ENCODE results near the gene TRIM54.

The TRIM54 gene, protein sequence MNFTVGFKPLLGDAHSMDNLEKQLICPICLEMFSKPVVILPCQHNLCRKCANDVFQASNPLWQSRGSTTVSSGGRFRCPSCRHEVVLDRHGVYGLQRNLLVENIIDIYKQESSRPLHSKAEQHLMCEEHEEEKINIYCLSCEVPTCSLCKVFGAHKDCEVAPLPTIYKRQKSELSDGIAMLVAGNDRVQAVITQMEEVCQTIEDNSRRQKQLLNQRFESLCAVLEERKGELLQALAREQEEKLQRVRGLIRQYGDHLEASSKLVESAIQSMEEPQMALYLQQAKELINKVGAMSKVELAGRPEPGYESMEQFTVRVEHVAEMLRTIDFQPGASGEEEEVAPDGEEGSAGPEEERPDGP

DNA sequence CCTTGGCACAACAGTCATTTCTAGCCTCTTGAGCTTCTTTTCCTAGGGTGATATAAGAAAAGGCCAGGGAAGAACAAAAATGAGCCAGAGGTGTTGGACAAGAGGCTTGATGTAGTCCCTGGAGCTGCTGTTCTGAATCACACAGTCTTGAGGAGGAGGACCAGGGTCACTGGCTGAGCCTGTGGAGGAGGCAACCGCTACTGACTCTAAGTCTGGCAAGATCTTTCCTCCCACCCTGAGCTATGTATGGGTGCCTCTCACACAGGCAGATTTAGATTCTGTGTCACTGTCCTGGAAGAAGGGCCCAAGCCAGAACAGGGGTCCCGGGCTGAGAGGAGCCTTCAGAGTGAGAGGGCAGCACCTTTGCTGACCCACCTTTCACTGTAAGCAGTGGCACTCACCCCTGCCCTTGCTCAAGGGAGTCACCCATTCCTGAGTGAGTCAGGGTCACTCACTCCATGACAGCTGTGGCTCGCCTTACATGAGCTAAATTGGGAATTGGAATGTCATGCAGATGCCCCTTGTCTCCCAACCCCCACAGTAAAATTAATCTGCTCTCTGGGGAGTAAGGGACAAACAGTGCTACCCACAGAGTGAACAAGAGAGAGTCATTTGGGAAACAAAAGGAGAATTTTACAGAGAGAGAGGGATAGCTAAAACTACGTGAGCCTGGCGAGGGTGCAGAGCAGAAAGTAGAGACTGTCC lies at the start of gene TRIM54:
Gene TRIM54, plus strand, starts transcription at position 575 of the 705 bp plus-strand sequence. CDS start 303 bp downstream, outside the sequence.
- no peak for DNase-seq

DNA sequence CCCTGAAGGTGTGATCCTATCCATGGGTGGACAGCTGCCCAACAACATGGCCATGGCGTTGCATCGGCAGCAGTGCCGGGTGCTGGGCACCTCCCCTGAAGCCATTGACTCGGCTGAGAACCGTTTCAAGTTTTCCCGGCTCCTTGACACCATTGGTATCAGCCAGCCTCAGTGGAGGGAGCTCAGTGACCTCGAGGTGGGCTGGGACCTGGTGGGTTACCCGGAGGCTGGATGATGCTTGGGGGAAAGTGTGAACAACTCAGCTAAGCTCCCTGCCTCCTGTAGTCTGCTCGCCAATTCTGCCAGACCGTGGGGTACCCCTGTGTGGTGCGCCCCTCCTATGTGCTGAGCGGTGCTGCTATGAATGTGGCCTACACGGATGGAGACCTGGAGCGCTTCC lies 48.9 kb upstream of the TRIM54 start:
- no peak for DNase-seq

DNA sequence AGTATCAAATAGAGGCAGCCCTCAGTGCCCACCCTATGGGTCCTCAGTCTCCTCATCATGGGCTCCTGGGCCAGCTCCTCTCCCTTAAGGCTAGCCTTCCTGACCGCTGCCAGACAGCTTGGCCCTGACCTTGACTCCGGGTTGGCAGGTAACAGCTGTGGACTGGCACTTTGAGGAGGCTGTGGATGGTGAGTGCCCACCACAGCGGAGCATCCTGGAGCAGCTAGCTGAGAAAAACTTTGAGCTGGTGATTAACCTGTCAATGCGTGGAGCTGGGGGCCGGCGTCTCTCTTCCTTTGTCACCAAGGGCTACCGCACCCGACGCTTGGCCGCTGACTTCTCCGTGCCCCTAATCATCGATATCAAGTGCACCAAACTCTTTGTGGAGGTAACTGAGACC lies 46.1 kb upstream of the TRIM54 start:
- no peak for DNase-seq

DNA sequence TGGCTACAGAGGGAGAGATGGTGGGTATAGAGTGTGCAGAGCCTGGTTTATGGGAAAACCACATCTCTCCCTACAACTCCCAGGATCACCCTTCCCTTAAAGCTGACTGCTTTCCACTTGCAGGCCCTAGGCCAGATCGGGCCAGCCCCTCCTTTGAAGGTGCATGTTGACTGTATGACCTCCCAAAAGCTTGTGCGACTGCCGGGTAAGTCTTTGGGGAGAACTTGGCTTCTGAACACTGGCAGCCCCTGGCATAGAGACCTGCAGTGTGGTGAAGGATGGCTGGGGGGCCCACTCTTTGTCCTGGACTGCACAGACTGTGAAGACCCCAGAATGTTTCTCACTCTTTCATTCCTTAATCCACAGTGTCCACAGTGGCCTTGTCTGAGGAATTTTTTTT lies 45.6 kb upstream of the TRIM54 start:
- DNase-seq, result no peak

DNA sequence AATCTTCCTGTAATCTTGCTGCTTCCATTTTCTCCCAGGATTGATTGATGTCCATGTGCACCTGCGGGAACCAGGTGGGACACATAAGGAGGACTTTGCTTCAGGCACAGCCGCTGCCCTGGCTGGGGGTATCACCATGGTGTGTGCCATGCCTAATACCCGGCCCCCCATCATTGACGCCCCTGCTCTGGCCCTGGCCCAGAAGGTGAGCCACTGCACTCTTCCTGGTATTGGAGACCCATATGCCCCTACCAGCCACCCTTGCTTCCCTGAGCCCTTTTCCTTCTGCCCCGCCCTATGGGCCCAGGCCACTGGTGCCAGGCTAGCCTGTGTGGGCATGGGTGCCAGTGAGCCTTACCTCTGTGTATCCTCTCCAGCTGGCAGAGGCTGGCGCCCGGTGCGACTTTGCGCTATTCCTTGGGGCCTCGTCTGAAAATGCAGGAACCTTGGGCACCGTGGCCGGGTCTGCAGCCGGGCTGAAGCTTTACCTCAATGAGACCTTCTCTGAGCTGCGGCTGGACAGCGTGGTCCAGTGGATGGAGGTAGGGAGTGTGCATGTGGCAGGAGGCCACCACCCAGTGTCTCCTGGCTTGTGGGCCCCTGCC lies 44.8 kb upstream of the TRIM54 start:
- DNase-seq, result no peak

DNA sequence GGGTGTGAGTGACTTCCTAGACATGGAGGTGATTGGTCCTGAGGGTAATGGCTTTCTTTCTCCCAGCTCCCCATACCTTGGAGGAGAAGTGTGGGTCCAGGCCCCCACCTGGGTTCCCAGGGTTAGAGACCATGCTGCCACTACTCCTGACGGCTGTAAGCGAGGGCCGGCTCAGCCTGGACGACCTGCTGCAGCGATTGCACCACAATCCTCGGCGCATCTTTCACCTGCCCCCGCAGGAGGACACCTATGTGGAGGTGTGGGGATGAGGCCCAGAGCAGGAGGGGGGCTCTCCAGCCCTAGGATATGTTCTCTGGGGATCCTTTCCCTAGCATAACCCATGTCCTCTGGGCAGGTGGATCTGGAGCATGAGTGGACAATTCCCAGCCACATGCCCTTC lies 43.3 kb upstream of the TRIM54 start:
- DNase-seq, result no peak

DNA sequence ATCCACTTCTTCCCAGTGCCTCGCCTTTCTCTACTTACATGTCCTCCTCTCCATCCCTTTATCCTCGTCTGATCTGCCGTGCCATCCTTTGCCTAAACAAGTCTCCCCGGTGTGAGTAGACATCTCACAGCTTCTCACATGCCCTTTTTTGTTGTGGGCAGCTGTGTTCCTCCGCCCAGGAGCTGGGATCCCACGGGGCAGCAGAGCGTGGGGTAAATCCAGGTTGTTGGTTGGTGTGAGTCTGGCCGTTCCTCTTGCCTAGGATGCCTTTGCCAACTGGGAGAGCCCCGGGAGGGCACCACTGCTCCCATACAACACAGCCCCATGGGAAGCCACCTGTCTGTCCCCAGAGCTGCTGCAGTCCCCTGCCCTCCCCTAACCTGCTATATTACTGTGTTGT lies 41.8 kb upstream of the TRIM54 start:
- DNase-seq, result no peak

DNA sequence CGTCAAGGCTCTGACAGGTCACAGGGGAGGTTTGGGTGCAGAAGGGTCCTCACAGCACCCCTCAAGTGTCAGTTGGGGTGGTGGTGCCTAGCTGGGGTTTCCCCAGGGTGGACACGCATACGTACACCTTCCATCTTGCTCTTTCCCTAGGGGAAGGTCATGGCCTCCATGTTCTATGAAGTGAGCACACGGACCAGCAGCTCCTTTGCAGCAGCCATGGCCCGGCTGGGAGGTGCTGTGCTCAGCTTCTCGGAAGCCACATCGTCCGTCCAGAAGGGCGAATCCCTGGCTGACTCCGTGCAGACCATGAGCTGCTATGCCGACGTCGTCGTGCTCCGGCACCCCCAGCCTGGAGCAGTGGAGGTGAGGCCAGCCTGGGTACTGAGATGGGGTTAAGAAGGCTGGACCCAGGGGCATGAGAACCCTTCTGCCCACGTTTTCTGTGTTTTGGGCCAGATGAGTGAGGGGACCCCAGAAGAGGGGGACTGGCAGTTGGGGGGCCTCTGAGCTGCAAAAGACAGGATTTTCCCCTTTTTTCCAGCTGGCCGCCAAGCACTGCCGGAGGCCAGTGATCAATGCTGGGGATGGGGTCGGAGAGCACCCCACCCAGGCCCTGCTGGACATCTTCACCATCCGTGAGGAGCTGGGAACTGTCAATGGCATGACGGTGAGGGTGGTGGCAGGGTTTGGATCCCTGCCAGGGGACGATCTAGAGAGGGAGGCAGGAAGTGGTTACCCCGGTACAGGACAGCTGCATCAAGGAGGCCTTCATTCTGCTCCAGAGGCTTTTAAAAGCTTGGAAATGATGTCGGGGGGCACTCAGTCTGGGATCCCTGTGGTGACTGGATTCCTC lies 40.2 kb upstream of the TRIM54 start:
- no peak for DNase-seq

DNA sequence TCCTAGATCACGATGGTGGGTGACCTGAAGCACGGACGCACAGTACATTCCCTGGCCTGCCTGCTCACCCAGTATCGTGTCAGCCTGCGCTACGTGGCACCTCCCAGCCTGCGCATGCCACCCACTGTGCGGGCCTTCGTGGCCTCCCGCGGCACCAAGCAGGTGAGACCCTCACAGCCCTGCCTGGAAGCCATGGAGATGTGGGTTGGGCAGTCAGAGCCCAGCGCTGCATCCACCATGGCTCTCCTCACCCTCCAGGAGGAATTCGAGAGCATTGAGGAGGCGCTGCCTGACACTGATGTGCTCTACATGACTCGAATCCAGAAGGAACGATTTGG lies 39.6 kb upstream of the TRIM54 start:
- no peak for DNase-seq

DNA sequence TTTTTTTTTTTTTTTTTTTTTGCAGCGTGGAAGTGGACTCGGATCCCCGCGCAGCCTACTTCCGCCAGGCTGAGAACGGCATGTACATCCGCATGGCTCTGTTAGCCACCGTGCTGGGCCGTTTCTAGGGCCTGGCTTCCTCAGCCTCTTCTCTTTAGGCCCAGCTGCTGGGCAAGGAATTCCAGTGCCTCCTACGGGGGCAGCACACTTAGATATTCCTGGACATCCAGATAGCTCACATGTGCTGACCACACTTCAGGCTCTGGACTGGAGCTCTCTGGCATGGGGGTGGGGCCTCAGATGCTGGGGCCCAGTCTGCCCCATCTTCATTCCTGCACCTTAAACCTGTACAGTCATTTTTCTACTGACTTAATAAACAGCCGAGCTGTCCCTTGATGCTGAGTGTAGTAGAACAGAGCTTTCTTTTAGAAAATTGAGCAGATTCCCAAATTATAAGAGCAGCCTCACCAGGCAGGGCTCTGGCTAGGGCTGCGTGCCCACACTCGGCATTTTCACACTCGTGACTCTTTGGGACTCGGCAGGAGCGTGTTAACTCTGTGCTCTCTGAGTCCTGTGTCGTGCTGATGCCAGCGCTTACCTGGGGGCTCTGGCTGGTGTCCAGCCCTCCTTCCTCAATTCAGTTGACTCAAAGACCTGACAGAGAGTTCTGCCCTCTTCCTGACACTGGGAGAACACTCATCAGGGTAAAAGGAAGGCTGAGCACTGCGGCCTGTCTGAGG lies 38.7 kb upstream of the TRIM54 start:
- DNase-seq, result no peak

DNA sequence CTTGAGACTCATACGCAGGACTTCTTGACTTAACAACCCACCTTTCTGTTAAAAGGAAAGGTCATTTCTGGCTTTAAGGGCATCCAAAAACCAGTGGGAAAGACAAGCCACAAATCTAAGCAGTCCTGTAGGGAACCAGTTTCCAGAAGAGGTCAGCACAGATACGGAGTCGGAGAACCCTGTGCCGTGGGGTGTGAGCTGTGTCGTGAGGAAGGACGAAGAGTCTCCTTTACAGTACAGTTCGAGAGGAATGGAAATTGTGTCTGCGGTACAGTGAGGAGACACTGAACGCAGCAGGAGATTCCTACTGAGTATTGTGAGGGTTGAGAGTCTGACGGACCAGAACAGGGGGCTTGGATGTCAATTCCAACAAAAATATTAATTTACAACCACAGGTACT lies 37.1 kb upstream of the TRIM54 start:
- no peak for DNase-seq

DNA sequence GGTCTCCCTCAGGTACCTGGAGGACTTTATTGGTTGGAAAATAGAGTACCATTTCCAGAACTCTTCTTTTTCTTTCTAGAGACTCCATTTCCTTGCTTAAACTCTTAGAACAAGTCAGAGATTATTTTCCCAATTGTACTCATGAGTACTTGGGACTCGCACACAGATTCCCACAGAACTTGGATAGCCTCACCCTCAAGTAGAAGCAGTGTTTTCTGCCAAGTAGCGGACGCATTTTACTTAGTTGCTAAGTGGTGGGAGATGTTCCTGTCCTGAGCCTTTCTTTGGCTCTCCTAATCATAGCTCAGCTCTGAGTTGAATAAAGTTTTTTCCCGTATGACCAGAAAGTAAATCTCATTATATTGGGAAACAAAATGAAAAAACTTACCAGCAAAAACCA lies 36.6 kb upstream of the TRIM54 start:
- DNase-seq, result no peak

DNA sequence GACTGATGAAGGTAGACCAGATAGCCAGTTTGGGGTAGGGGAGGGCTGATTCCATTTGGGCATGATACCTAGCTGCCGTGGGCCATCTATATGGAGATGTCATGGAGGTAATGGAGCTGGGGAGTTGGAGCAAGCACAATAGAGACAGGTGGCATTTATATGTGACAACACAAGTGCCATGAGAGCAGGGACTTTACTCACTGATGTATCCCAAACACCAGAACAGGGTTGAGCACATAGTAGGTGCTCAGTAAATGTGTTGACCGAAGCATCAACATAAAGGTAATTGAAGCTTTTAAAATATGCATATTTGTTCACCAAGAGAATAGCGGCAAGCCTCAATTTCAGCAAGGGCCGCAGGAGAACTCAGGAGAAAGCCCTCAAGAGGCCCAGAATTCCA lies 34.3 kb upstream of the TRIM54 start:
- DNase-seq, result no peak

DNA sequence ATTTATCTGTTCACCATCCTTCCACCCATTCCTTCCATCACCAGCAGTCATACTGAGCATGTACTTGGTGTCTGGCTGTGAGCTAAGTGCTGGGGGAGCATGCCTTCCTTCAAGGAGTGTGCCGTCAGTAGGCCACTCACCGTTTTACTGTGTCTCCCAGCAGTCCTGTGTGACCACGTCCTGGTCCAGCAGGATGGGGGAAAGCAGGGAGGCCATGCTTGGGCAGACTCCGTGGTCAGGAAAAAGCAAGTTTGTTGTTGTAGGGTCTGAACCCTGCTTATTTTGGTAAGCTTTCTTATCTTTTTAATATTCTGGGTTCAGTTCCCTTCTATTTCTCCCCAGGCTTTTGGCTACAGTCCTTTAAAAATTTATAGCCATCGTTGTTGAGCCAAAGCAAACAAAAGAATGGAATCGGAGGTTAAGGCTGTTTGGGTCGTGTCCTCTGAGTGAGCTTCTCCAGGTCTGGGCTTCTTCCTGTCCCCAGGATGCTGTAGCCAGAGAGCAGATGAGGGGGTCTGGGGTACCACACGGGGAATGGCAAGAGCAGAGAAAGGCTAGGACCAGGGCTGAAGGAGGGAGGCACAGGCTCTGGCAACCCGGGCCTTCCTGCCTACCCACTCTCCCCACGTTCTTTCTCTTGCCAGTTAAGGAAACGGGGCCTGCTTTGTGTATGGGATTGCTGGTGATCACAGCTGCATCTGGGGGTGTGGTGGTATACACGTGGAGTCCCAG lies 32.9 kb upstream of the TRIM54 start:
- no peak for DNase-seq

DNA sequence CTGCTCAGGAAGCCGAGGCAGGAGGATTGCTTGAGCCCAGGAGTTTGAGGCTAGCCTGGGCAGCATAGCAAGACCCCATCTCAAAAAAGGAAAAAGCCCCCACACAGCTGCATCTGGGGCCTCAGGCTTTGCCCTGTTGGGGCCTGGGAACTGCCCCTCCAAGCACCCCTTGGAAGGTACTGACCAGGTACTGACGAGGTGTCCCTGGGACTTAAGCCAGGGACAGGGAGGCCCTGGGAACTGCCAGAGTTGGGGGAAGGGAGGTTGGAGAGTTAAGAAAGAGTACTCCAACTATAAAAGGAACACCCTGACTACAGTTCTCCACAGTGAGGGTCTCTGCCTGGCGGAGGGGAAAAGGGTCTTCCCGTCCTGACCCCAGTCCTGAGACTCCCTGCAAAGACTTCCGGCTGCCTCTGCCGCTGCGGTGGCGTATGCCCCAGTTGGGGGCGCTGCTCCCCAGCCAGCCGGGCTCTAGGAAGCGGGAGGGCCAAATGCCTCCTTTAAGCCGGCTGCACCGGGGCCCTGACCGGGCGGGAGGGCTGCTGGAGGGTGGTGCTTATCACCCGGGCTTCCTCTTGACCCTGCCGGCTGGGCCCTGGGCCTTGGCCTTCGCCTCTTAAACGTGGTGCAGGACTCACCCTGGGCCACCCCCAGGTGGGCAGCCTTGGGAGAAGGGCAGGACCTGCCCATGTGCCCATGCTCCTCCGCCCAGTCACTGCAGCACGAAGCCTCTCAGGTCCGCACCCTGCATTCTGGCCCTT lies 32.2 kb upstream of the TRIM54 start:
- no peak for DNase-seq

DNA sequence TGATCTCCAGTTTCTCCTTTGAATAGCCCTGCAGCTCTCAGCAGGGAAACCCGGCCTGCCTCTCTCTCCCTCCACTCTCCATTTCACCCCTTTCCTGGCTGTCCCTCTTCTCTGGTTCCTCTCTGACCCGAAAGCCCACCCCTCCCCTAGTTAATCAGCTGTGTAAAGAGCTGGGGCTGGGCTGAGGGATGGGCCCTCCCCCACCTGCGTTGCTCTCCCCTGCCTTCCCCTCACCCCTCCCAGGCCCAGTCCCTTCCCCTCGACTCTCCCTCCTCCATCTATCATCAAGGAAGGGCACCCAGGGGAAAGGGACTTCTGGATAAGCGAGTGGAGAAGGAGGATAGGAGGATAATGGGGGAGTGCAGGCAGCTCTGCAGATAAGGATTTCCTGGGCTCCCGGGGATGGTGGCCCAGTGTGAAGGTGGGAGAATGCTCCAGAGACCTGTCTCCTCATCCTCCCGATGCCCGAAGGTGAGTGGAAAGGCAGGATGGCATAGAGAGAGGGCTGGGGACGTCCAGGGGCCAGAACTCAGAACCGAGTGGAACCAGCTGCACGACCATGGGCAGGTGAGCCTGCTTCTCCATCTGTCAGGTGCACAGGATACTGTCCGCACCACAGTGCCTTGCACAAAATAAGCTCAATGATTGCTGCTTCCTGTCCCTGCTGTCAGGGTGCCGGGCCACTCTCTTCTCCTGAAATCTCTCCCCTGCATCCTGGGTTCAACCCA lies 31.4 kb upstream of the TRIM54 start:
- no peak for DNase-seq

DNA sequence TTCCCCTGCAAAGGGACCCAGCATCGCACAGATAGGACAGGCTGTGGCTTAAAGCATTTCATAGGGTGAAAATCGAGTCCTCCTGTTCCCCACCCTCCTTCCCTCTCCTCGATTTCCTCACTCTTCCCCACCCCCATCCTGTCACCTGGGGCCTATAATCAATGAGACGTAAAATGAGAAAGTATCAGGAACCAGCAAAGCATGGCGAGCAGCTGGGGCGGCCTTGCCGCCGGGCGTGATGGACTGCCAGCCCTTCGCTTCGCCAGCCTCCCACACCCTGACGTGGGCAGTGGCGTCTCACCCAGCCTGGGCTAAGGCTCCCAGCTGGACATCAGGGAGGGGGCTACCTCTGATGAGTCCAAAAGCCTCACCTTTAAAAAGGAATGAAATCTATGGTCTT lies 30.5 kb upstream of the TRIM54 start:
- no peak for DNase-seq

DNA sequence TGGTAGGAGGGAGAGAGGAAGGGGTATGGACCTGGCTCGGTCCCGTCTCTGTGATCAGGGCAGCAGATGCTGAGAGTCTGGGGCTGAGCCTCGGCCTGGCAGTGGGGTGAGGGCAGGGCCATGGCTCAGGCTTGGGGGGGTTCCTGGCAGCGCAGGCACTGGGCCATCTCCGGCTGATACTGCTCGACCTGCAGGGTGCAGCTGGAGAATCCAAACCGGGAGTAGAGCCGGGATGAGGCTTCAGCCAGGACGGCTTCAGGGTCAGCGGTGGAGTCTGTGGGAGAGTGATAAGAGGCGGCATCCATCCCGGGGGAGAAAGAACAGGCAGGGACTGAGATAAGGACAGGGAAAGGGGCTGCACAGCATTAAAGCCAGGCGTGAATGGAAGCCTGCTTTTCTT lies 27.0 kb upstream of the TRIM54 start:
- DNase-seq, result no peak

DNA sequence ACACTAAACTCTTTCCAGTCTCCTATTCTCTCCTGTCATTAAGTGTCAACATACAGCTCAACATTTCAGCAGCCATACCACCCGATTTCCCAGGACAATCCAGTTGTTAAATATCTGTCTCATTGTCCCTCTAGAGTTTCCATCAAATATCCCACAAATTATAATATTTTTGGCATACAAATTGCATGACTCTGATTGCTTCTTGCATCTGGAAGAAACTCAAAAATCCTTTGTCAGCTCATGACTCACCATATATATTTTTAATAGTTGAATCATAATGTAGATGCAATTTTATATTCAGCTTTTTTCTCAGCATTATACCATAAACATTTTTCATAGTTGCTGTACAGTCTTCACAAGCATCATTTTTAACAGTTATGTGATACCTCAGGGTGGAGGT lies 26.6 kb upstream of the TRIM54 start:
- no peak for DNase-seq

DNA sequence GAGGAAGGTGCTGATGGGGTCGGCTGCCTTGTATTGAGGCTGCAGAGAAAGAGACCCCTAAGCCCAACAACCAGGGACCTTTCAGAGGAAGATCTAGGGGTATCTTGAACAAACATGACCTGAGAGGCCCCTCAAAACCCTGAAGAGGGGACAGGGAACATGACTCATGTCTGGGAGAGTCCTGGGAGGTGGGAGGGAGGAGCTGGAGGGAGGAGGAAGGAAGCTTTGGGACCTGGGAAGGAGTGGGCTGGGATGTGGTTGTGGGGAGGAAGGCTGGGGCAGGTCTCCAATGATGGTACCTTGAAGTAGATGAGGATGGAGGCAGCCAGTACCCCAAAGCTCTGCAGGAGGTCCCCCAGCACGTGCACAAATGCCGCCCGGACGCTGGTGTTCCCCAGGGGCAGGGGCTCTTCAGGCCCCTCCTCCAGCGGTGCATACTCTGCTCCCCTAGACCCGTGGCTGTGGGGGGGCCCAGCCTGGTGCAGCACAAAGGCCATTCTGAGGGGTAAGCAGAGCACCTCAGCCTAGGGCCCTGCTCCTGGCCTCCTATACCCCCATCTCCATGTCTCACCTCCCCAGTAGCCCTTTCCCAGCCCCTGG lies 25.3 kb upstream of the TRIM54 start:
- DNase-seq, result no peak

All from NCI-H2029 treated with DMSO at 0.1 percent for 48 hours (cell line).